B cell (primary cell): ENCODE measurements around the gene AUTS2. TPM values are rescaled to one million over a fixed set of nuclear protein-coding genes. Genes with fewer than 3 reads are reported as not detected.

ENCODE experiments used
- ATAC-seq: fragments of 200-7000 bp; cut with Tn5 transposase; one replicate; pipeline ENCODE4 v1.10.0; 2021; ENCODE audit warnings: low read depth, mild to moderate bottlenecking, moderate number of reproducible peaks, moderate library complexity
- CTCF ChIA-PET: fragments of 350-600 bp; sonication (Branson Sonifier 250); formaldehyde crosslinking; loops from one replicate; lab custom pipeline; 2021; ENCODE audit warnings: antibody characterized with exemption, inconsistent platforms; lab: Charles Lee
- POLR2A ChIA-PET: fragments of 350-600 bp; sonication (Branson Sonifier 250); formaldehyde crosslinking; loops from one replicate; lab custom pipeline; 2021; ENCODE audit warnings: antibody characterized with exemption; lab: Charles Lee
- DNase-seq: peaks from one replicate; pipeline ENCODE4 v3.0.0; 2013
- H2AFZ ChIP-seq: 2 replicates; pipeline ENCODE4 v1.6.1; 2012; ENCODE audit warnings: mild to moderate bottlenecking, low read depth, low read length; ENCODE audit not compliant: insufficient read depth, poor library complexity, severe bottlenecking
- H3K27ac ChIP-seq, 2 donors: 1 replicate in 1 of 2; 2 replicates in 1 of 2; pipeline ENCODE4 v1.5.1; 2012 to 2013; ENCODE audit warnings: low read length in 2 of 2, mild to moderate bottlenecking in 2 of 2, moderate library complexity in 1 of 2
- H3K27me3 ChIP-seq, 4 experiments: fragments of 200-600 bp in 1 of 4; sonication (generic) in 1 of 4; replicated peaks in 1 of 4; 1 replicate in 2 of 4; 2 replicates in 2 of 4; pipeline versions ENCODE4 v1.6.1 to v1.7.0; 2013 to 2016; ENCODE audit warnings: low read length in 3 of 4, mild to moderate bottlenecking in 2 of 4, mixed read lengths in 1 of 4, moderate library complexity in 1 of 4; ENCODE audit not compliant: insufficient read depth in 4 of 4, control insufficient read depth in 3 of 4; ENCODE audit errors: control extremely low read depth in 1 of 4
- H3K36me3 ChIP-seq, 2 experiments: replicated peaks in 1 of 2; 1 replicate in 1 of 2; 2 replicates in 1 of 2; pipeline versions ENCODE4 v1.6.1 to v1.7.1; 2013; ENCODE audit warnings: low read length in 1 of 2; ENCODE audit not compliant: insufficient read depth in 2 of 2, control insufficient read depth in 1 of 2; ENCODE audit errors: control extremely low read depth in 1 of 2, extremely low read depth in 1 of 2
- H3K4me1 ChIP-seq, 2 donors: fragments of 200-600 bp in 1 of 2; sonication (generic) in 1 of 2; 1 replicate in 1 of 2; 2 replicates in 1 of 2; pipeline versions ENCODE4 v1.5.1 to v1.6.1; 2013 to 2017; ENCODE audit warnings: low read length in 2 of 2; ENCODE audit not compliant: control insufficient read depth in 2 of 2, insufficient read depth in 2 of 2
- H3K4me2 ChIP-seq: replicated peaks from 2 replicates; pipeline ENCODE3; 2012; ENCODE audit warnings: mild to moderate bottlenecking, low read depth, low read length; ENCODE audit not compliant: poor library complexity, severe bottlenecking
- H3K4me3 ChIP-seq, 5 experiments: fragments of 200-600 bp in 1 of 5; sonication (generic) in 1 of 5; 1 replicate in 3 of 5; 2 replicates in 2 of 5; pipeline versions ENCODE4 v1.5.1 to v1.7.0; 2011 to 2016; ENCODE audit warnings: low read length in 4 of 5, mild to moderate bottlenecking in 4 of 5, low read depth in 2 of 5, control low read depth in 1 of 5, moderate library complexity in 1 of 5; ENCODE audit not compliant: insufficient read depth in 1 of 5; ENCODE audit errors: control extremely low read depth in 1 of 5, extremely low read depth in 1 of 5
- H3K79me2 ChIP-seq: fragments of 200-600 bp; sonication (generic); one replicate; pipeline ENCODE4 v1.6.0; 2016; ENCODE audit warnings: low read length; ENCODE audit not compliant: control insufficient read depth, insufficient read depth
- H3K9ac ChIP-seq: fragments of 200-600 bp; sonication (generic); 2 replicates; pipeline ENCODE4 v1.6.1; 2017; ENCODE audit warnings: mild to moderate bottlenecking, low read length, moderate library complexity
- H3K9me3 ChIP-seq, 3 donors: one replicate each; pipeline versions ENCODE4 v1.6.1 to v1.7.1; 2013; ENCODE audit warnings: low read length in 2 of 3; ENCODE audit not compliant: control insufficient read depth in 2 of 3, insufficient read depth in 1 of 3; ENCODE audit errors: control extremely low read depth in 1 of 3
- H4K20me1 ChIP-seq: 2 replicates; pipeline ENCODE4 v1.6.0; 2012; ENCODE audit warnings: mild to moderate bottlenecking, low read length; ENCODE audit not compliant: insufficient read depth, control insufficient read depth, poor library complexity, severe bottlenecking
- H3K27ac Mint-ChIP-seq: one replicate; pipeline ENCODE4 v1.8.0; 2021; ENCODE audit warnings: mixed read lengths
- H3K27me3 Mint-ChIP-seq: one replicate; pipeline ENCODE4 v1.8.0; 2021; ENCODE audit warnings: mixed read lengths
- H3K4me1 Mint-ChIP-seq: one replicate; pipeline ENCODE4 v1.8.0; 2021; ENCODE audit warnings: mixed read lengths
- H3K4me3 Mint-ChIP-seq: one replicate; pipeline ENCODE4 v1.8.0; 2021; ENCODE audit warnings: mixed read lengths
- H3K9me3 Mint-ChIP-seq: one replicate; pipeline ENCODE4 v1.8.0; 2022; ENCODE audit warnings: mixed read lengths; ENCODE audit not compliant: insufficient read depth
- CTCF ChIP-seq: fragments of 200-600 bp; IDR thresholded peaks from one replicate; pipeline ENCODE4 v1.8.0; 2022; ENCODE audit warnings: antibody characterized with exemption, mild to moderate bottlenecking
- EZH2 ChIP-seq: IDR thresholded peaks from 2 replicates; pipeline ENCODE4 v1.6.1; 2012; ENCODE audit warnings: borderline replicate concordance, low read depth, mild to moderate bottlenecking, moderate library complexity, low read length; ENCODE audit not compliant: insufficient read depth, poor library complexity, severe bottlenecking
- WGBS: methylation state at CpG from one replicate; pipeline ENCODE4 v1.1.5; 2013; ENCODE audit warnings: missing lambda C conversion rate; ENCODE audit not compliant: insufficient coverage; 5-methylcytosine and 5-hydroxymethylcytosine counted together
- intact Hi-C: fragments of 100-400 bp; cut with micrococcal nuclease; formaldehyde crosslinking; loops from one replicate; pipeline ENCODE4 v1.10.0; 2022
- polyA plus RNA-seq: library from polyadenylated mRNA; depleted of rRNA; stranded (reverse); fragments of >200 nt; gene quantifications from 2 replicates; pipeline ENCODE4 v1.2.3, GENCODE V29; 2012
- total RNA-seq, 2 donors: library from RNA; stranded (reverse); fragments of 120-200 nt in 1 of 2; gene quantifications; 1 replicate in 1 of 2; 2 replicates in 1 of 2; pipeline versions ENCODE4 v1.2.3 to v1.2.4, GENCODE V29; 2013 to 2022

The AUTS2 gene
- total and polyA plus RNA-seq, 2 donors (not counting 1 experiment from before 2014, with no cell fraction given) = 22.3 to 35.0 TPM

- Histone ChIP-seq H3K9me3 (no peaks in the 10 kb centered on the region), H3K27me3 (no peaks in the 10 kb centered on the region), H3K4me1 (no peaks in the 10 kb centered on the region), H3K4me2 (no peak overlapping the region), H4K20me1 (no peaks in the 10 kb centered on the region), H3K4me3 (no peak overlapping the region), H3K79me2 (no peaks in the 10 kb centered on the region), H3K36me3 (peaks cover 0 to 4% of the 10 kb centered on the region in 2 experiments), H2AFZ (no peak overlapping the region), H3K27ac (no peak overlapping the region), H3K9ac (no peak overlapping the region)
- intact Hi-C loops = no loop called here
- no peaks in the 10 kb centered on the region for H3K4me1 Mint-ChIP-seq
- WGBS = 92% methylated on average over 2 of the region's 4 CpGs
- DNase-seq = no peak
- POLR2A ChIA-PET = no interaction called here
- no peaks in the 10 kb centered on the region for H3K9me3 Mint-ChIP-seq
- TF ChIP-seq CTCF (no peak), EZH2 (no peak)
- no peaks in the 10 kb centered on the region for H3K27me3 Mint-ChIP-seq
- ATAC-seq = no peak
- H3K27ac Mint-ChIP-seq = no peak overlapping the region
- CTCF ChIA-PET = no interaction called here
- H3K4me3 Mint-ChIP-seq = no peak overlapping the region
Observed at GRCh38 chr7:70520611-70521010, 922.3 kb downstream of the AUTS2 start.

GRCh38 chr7:70523249-70523988 is 925.1 kb downstream of the AUTS2 start:
- 100% methylated on average over 5 of the region's 8 CpGs for WGBS
- Mint-ChIP-seq H3K4me1 (no peaks in the 10 kb centered on the region), H3K9me3 (no peaks in the 10 kb centered on the region), H3K4me3 (no peak overlapping the region), H3K27me3 (no peaks in the 10 kb centered on the region), H3K27ac (no peak overlapping the region)
- ATAC-seq = no peak
- Histone ChIP-seq H3K9ac (no peak overlapping the region), H3K4me2 (no peak overlapping the region), H4K20me1 (no peaks in the 10 kb centered on the region), H3K9me3 (no peaks in the 10 kb centered on the region), H3K36me3 (peaks cover 0 to 9% of the 10 kb centered on the region in 2 experiments), H3K4me3 (no peak overlapping the region), H3K27me3 (no peaks in the 10 kb centered on the region), H3K27ac (no peak overlapping the region), H3K4me1 (no peaks in the 10 kb centered on the region), H3K79me2 (no peaks in the 10 kb centered on the region), H2AFZ (no peak overlapping the region)
- CTCF ChIA-PET = no interaction called here
- intact Hi-C loops = no loop called here
- TF ChIP-seq CTCF (no peak), EZH2 (no peak)
- no peak for DNase-seq
- POLR2A ChIA-PET = no interaction called here
